ENCODE data around the gene GLRA2. TPM values are rescaled to one million over a fixed set of nuclear protein-coding genes. Genes with fewer than 3 reads are reported as not detected.

The GLRA2 gene
- total RNA-seq, 6 experiments from 2014 or later: not detected

GRCh38 chrX:14581081-14581480 is 51.7 kb downstream of the GLRA2 start:
- Histone ChIP-seq H3K4me1 (no peaks in the 10 kb centered on the region), H3K9me3 (no peaks in the 10 kb centered on the region), H3K27ac (no peak overlapping the region), H3K4me3 (no peak overlapping the region), H3K27me3 (no peaks in the 10 kb centered on the region), H3K36me3 (no peaks in the 10 kb centered on the region)
- TF ChIP-seq, protein P1, sequence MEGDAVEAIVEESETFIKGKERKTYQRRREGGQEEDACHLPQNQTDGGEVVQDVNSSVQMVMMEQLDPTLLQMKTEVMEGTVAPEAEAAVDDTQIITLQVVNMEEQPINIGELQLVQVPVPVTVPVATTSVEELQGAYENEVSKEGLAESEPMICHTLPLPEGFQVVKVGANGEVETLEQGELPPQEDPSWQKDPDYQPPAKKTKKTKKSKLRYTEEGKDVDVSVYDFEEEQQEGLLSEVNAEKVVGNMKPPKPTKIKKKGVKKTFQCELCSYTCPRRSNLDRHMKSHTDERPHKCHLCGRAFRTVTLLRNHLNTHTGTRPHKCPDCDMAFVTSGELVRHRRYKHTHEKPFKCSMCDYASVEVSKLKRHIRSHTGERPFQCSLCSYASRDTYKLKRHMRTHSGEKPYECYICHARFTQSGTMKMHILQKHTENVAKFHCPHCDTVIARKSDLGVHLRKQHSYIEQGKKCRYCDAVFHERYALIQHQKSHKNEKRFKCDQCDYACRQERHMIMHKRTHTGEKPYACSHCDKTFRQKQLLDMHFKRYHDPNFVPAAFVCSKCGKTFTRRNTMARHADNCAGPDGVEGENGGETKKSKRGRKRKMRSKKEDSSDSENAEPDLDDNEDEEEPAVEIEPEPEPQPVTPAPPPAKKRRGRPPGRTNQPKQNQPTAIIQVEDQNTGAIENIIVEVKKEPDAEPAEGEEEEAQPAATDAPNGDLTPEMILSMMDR (IDR thresholded peaks at IDR 0.05): no peak
- TF ChIP-seq POLR2A (IDR thresholded peaks at IDR 0.05): no peak
- WGBS (ENCODE audit: insufficient coverage, low coverage, low lambda C conversion rate, missing lambda C conversion rate): 69% methylated on average over 6 of the region's 8 CpGs
- intact Hi-C loops (cut with DNase I): no loop called here
- ATAC-seq: no peak
- DNase-seq: no peak

DNA sequence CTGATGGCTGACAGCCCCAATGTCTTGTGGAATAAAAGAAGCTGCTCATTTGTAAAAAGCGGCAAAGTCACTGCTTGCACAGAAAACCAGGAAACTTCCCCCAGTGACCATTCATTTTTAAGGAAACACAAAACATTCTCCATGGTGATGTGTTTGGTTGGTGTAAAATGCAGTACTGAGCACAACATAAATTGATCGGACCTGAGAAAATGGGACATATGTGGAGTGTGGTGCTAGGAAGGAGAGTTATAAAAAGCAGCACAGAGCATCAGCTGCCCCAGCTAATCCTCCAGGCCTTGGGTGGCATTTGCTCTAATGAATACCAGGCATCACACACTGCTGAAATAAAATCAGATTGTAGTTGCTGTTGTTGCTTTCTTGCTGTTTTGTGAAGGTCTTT is 55.2 kb downstream of the GLRA2 start:
- no peaks in the 10 kb centered on the region for H3K4me1 ChIP-seq
- 77% methylated on average over 2 of the region's 2 CpGs for WGBS (ENCODE audit: insufficient coverage, low coverage, low lambda C conversion rate, missing lambda C conversion rate)
- H3K36me3 ChIP-seq: no peaks in the 10 kb centered on the region
- TF ChIP-seq, protein P1 (IDR thresholded peaks at IDR 0.05): no peak
- TF ChIP-seq POLR2A (IDR thresholded peaks at IDR 0.05): no peak
- DNase-seq (no peak), ATAC-seq (no peak)
- H3K27me3 ChIP-seq: no peaks in the 10 kb centered on the region
- no peak overlapping the region for H3K27ac ChIP-seq
- intact Hi-C loops (cut with DNase I): no loop called here
- H3K9me3 ChIP-seq: no peaks in the 10 kb centered on the region
- H3K4me3 ChIP-seq: no peak overlapping the region

GRCh38 chrX:14590216-14590615 is 60.9 kb downstream of the GLRA2 start:
- no peak for TF ChIP-seq POLR2A (IDR thresholded peaks at IDR 0.05)
- TF ChIP-seq, protein P1 (IDR thresholded peaks at IDR 0.05): no peak
- no peak for DNase-seq
- no peaks in the 10 kb centered on the region for H3K27me3 ChIP-seq
- intact Hi-C loops (cut with DNase I): no loop called here
- no peak overlapping the region for H3K4me3 ChIP-seq
- WGBS (ENCODE audit: insufficient coverage, low coverage, low lambda C conversion rate, missing lambda C conversion rate): 49% methylated on average over 2 of the region's 2 CpGs
- no peak overlapping the region for H3K27ac ChIP-seq
- no peak for ATAC-seq
- no peaks in the 10 kb centered on the region for H3K4me1 ChIP-seq
- no peaks in the 10 kb centered on the region for H3K36me3 ChIP-seq
- no peaks in the 10 kb centered on the region for H3K9me3 ChIP-seq

GRCh38 chrX:14590693-14591424 is 61.5 kb downstream of the GLRA2 start:
- intact Hi-C loops (cut with DNase I): no loop called here
- 58% methylated on average over 7 of the region's 7 CpGs for WGBS (ENCODE audit: insufficient coverage, low coverage, low lambda C conversion rate, missing lambda C conversion rate)

More at GRCh38 chrX:14590693-14591424, 61.5 kb downstream of the GLRA2 start:
- H3K4me1 ChIP-seq: no peaks in the 10 kb centered on the region
- H3K36me3 ChIP-seq: no peaks in the 10 kb centered on the region
- H3K27me3 ChIP-seq: no peaks in the 10 kb centered on the region
- DNase-seq: no peak
- H3K9me3 ChIP-seq: no peaks in the 10 kb centered on the region
- no peak overlapping the region for H3K27ac ChIP-seq
- H3K4me3 ChIP-seq: no peak overlapping the region
- TF ChIP-seq, protein P1 (IDR thresholded peaks at IDR 0.05): no peak
- TF ChIP-seq POLR2A (IDR thresholded peaks at IDR 0.05): no peak
- no peak for ATAC-seq

Data from right lobe of liver (tissue), 6 donors.